Placental pericyte (primary cell): Measurements from ENCODE around the gene VGLL2. TPM values are rescaled to one million over a fixed set of nuclear protein-coding genes. Genes with fewer than 3 reads are reported as not detected.

ENCODE experiments used
- small RNA-seq: library from RNA; depleted of rRNA; stranded (forward); fragments of <200 nt; gene quantifications from one replicate; pipeline ENCODE3, GENCODE V24; 2012; ENCODE audit warnings: low replicate concordance
- total RNA-seq: library from RNA; depleted of rRNA; stranded (reverse); fragments of >200 nt; gene quantifications from 2 replicates; pipeline ENCODE4 v1.2.3, GENCODE V29; 2012

The VGLL2 gene
- not detected in 2 replicates for total RNA-seq

GRCh38 chr6:117265410-117266256 lies at the start of gene VGLL2:
VGLL2 (plus strand) TSS chr6:117265558; CDS start chr6:117265764, 206 bp downstream.

Small RNA genes within 50 kb of the gene (small RNA-seq; reads per million reads assigned to genes)
- not detected for gene RN7SKP18

Other genes with a start within 250 kb of the VGLL2 start
- under 0.01 TPM in 2 replicates for gene ROS1, start 160.4 kb downstream of the VGLL2 start, total RNA-seq
- gene DCBLD1, start 217.1 kb downstream of the VGLL2 start, total RNA-seq, result 25.6 and 92.9 TPM in 2 replicates